Neural cell (in vitro differentiated cells): Measurements from ENCODE around the gene PPM1L.

Source experiments
- CTCF ChIP-seq: fragments of 450-650 bp; IDR thresholded peaks from 2 replicates; pipeline ENCODE4 v1.5.1; 2014; ENCODE audit warnings: antibody characterized with exemption, mild to moderate bottlenecking, moderate library complexity; ENCODE audit not compliant: poor library complexity, severe bottlenecking
- EP300 ChIP-seq: fragments of 450-650 bp; conservative IDR thresholded peaks from 2 replicates; pipeline ENCODE4 v1.6.1; 2014; ENCODE audit warnings: antibody characterized with exemption, mild to moderate bottlenecking, moderate library complexity; ENCODE audit not compliant: poor library complexity, severe bottlenecking

GRCh38 chr3:160929595-160929994 lies 173.6 kb downstream of the PPM1L start:
- TF ChIP-seq CTCF: no peak
- TF ChIP-seq EP300: no peak
